ENCODE measurements around the gene ACAP3.

Gene ACAP3

DNA sequence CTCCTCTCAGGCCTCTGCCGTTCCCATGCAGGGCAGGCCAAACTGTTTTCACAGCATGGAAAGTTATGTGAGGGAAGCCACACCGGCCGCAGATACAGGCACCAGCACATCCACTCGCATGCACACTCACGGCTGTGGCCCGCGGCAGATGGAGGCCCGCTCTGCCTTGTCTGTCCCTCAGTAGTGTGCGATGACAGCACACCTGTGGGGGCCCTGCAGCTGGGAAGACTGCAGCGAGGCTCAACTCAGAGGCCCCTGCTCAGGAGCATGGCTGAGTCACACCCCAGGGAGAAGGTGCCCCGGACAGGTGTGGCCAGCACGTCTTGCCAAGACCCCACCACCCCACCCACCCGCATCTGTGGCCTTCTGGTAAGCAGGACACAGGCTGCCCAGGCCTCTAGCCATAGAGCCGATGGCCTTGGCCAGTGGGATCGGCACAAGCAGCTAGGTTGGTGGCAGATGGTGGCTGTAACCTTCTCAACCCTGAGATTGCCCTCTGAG, 32.7 kb downstream of the ACAP3 start:
- no peak for DNase-seq (ENCODE audit: low read depth, low spot score)
- Histone ChIP-seq H3K27ac (no peak overlapping the region), H3K36me3 (ENCODE audit: insufficient read depth, low read length) (peaks cover 13% of the 10 kb centered on the region), H3K9ac (ENCODE audit: insufficient read length) (no peak overlapping the region), H3K9me3 (ENCODE audit: low read depth, low read length) (no peaks in the 10 kb centered on the region), H3K4me3 (peak overlapping the region; percentile 92)
- TF ChIP-seq FOXP2 (optimal IDR thresholded peaks at IDR 0.05; ENCODE audit: control extremely low read depth, extremely low read length, insufficient read depth): no peak
- TF ChIP-seq EZH2 (IDR thresholded peaks at IDR 0.05): no peak
- TF ChIP-seq POLR2AphosphoS5 (IDR thresholded peaks at IDR 0.05; ENCODE audit: borderline replicate concordance, low read depth, low read length): no peak

DNA sequence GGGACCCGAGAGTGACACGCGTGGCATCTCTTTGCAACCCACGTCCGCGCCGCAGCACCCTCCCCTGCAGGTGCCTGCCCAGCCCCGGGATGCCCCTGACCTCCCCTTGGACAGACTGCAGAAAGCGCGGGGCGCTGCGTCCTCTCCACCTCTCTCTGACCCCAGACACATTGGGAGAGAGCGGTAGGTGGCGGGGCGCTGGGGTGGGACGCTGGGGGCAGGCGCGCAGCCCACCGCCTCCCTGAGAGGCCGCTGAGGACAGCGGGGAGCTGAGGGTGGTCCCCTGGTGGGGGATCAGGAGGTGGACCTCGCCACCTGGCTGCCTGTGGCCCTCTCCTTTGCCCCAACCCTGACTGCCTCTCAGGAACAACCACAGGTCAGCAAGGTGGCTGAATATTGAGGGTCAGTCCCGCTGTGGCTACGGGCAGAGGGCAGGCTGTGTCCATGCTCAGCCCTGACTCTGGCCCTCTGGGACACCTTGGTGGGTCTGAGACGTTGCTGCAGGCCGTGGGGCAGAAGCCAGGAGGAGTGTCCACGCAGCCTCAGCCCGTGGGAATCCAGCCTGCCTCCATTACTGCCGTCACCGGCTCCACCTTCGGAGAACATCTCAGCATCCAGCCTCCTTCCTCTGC, 33.3 kb downstream of the ACAP3 start:
- Histone ChIP-seq H3K9ac (ENCODE audit: insufficient read length) (peak overlapping the region; percentile 90), H3K4me3 (peak overlapping the region; percentile 92), H3K36me3 (ENCODE audit: insufficient read depth, low read length) (peaks cover 13% of the 10 kb centered on the region), H3K9me3 (ENCODE audit: low read depth, low read length) (no peaks in the 10 kb centered on the region), H3K27ac (peak overlapping the region; percentile 70; the same call in 1 of the 2 replicates)
- no peak for DNase-seq (ENCODE audit: low read depth, low spot score)
- TF ChIP-seq FOXP2 (optimal IDR thresholded peaks at IDR 0.05; ENCODE audit: control extremely low read depth, extremely low read length, insufficient read depth): no peak
- no peak for TF ChIP-seq POLR2AphosphoS5 (IDR thresholded peaks at IDR 0.05; ENCODE audit: borderline replicate concordance, low read depth, low read length)
- TF ChIP-seq EZH2 (IDR thresholded peaks at IDR 0.05): no peak

DNA sequence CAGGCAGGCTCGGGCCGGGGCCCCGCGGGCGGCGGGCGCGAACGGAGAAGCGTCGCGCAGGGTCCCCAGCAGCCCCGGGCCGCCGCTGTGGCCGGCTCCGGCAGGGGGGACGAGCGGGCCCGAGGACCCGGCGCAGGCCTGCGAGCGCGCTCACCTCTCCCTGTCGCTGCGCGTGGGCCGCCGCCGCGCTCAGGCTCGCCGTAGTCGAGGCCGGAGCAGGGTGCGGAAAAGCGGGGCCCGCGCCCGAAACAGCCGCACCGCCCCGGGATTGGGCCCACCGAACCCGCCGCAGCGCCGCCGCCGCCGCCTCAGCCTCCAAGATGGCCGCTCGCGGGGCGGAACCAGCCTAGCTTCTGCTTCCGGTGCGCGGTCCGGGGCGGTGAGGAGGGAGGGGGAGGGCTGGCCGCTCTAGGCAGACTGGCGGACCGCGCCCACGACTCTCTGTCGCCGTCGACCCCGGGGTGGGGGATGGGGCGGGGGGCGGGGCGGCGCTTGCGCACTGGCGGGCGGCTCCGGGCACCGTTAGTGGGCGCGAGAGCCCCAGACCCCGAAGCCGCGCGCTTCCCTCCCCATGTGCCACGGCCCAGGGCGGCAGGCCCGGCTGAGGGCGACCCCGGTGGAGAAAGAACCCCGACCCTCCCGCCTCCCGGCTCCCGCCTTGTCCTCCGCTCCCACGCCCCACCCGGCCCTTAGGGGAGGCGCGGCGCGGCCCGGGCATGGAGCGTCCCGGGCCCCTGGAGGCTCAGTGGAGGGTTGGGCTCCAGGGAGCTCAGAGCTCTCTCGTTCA, 34.0 kb downstream of the ACAP3 start, which contains the start of gene UBE2J2:
Gene UBE2J2 (minus strand): TSS at position 343 of the 787 bp plus-strand sequence. CDS start 5,862 bp downstream, outside the sequence.
- Histone ChIP-seq H3K9me3 (ENCODE audit: low read depth, low read length) (no peaks in the 10 kb centered on the region), H3K4me3 (peak within 1 kb of the TSS; percentile 92), H3K9ac (ENCODE audit: insufficient read length) (peak within 1 kb of the TSS; percentile 97), H3K36me3 (ENCODE audit: insufficient read depth, low read length) (peaks cover 13% of the 10 kb centered on the region), H3K27ac (peak within 1 kb of the TSS; percentile 70; the same call in 1 of the 2 replicates)
- DNase-seq (ENCODE audit: low read depth, low spot score): peak; percentile 39
- no peak for TF ChIP-seq EZH2 (IDR thresholded peaks at IDR 0.05)
- peak; percentile 91 for TF ChIP-seq POLR2AphosphoS5 (IDR thresholded peaks at IDR 0.05; ENCODE audit: borderline replicate concordance, low read depth, low read length)

DNA sequence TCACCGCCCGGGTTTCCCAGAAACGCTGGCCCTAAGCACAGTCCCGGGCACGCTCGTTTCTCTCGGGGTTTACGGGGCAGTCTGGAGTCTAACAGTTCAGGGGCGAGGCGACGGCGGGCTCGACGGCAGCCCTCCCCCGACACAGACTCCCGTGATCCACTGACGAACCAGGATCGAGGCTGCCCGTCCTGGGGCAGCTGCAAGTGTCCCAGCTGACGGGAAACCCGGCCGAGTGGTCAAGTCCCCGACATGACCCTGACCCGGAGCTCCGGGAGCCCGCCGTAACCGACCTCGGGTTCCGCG, 34.6 kb downstream of the ACAP3 start:
- TF ChIP-seq FOXP2 (optimal IDR thresholded peaks at IDR 0.05; ENCODE audit: control extremely low read depth, extremely low read length, insufficient read depth): no peak
- no peak for TF ChIP-seq EZH2 (IDR thresholded peaks at IDR 0.05)
- TF ChIP-seq POLR2AphosphoS5 (IDR thresholded peaks at IDR 0.05; ENCODE audit: borderline replicate concordance, low read depth, low read length): no peak
- peak overlapping the region; percentile 92 for H3K4me3 ChIP-seq
- peak overlapping the region; percentile 66; the same call in 1 of the 2 replicates for H3K27ac ChIP-seq
- no peaks in the 10 kb centered on the region for H3K9me3 ChIP-seq (ENCODE audit: low read depth, low read length)
- peak overlapping the region; percentile 97 for H3K9ac ChIP-seq (ENCODE audit: insufficient read length)
- DNase-seq (ENCODE audit: low read depth, low spot score): no peak
- peaks cover 13% of the 10 kb centered on the region for H3K36me3 ChIP-seq (ENCODE audit: insufficient read depth, low read length)

DNA sequence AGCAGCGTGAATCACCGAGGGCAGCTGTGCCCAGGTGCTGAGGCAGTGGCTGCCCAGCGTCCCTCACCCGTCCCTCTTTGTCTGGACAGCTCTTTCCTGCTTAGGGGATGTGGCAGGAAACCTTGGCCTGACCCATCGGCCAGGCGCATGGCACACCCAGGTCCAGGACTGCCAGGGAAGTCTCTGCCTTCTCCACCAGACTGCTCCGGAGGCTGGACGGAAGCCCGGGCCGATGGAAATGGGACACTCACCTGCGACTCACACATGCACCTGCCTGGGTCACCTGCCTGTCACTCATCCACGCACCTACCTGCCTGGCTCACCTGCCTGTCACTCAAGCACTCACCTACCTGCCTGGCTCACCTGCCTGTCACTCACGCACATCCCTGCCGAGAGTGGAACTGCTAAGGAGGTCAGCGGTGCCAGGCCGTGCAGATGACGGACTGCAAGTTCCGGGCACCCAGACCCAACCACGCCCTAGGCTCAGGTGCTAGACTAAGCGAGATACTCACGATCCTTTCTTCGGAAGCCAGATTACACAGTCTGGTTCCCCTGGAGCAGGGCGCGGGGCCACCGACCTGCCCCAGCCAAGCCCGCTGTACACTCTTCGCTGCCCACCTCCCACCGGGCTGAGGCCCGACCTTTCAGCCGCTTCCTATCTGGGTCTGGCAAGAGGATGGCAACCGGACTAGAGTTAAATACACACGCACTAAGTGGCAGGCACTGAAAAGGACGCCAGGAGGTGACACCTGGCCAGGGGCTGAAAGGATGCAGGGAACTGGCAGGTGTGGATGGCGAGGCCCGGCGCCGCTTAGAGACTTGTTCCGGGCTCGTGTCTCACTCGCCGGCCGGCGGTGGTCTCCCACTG, 35.2 kb downstream of the ACAP3 start:
- peak overlapping the region; percentile 97 for H3K9ac ChIP-seq (ENCODE audit: insufficient read length)
- no peaks in the 10 kb centered on the region for H3K9me3 ChIP-seq (ENCODE audit: low read depth, low read length)
- no peak for TF ChIP-seq EZH2 (IDR thresholded peaks at IDR 0.05)
- no peak for TF ChIP-seq POLR2AphosphoS5 (IDR thresholded peaks at IDR 0.05; ENCODE audit: borderline replicate concordance, low read depth, low read length)
- no peak for TF ChIP-seq FOXP2 (optimal IDR thresholded peaks at IDR 0.05; ENCODE audit: control extremely low read depth, extremely low read length, insufficient read depth)
- peak overlapping the region; percentile 92 for H3K4me3 ChIP-seq
- DNase-seq (ENCODE audit: low read depth, low spot score): no peak
- peaks cover 19% of the 10 kb centered on the region for H3K36me3 ChIP-seq (ENCODE audit: insufficient read depth, low read length)
- peak overlapping the region; percentile 66; the same call in 1 of the 2 replicates for H3K27ac ChIP-seq

DNA sequence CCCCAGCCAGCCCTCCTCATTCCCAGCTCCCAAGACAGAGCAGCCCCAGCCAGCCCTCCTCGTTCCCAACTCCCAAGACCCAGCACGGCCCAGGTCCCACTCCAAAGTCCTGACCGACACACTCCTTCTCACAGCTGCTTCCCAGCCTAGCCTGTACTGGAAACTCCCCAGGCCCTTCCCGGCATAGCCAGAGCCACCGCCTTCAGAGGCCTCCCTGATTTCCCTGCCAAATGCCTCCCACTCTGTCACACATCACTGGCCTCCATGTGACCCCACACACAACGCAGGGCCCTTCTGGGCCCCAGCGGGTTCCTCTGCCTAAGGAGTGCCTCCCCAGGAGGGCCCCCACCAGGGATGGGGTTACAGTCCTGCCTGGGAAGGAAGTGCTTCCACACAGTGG, 36.9 kb downstream of the ACAP3 start:
- Histone ChIP-seq H3K9me3 (ENCODE audit: low read depth, low read length) (no peaks in the 10 kb centered on the region), H3K36me3 (ENCODE audit: insufficient read depth, low read length) (peaks cover 27% of the 10 kb centered on the region), H3K9ac (ENCODE audit: insufficient read length) (peak overlapping the region; percentile 45), H3K27ac (0 out of 2 replicates have a peak overlapping the region, but pooled peaks have one; percentile 13), H3K4me3 (no peak overlapping the region)
- TF ChIP-seq EZH2 (IDR thresholded peaks at IDR 0.05) (no peak), POLR2AphosphoS5 (IDR thresholded peaks at IDR 0.05; ENCODE audit: borderline replicate concordance, low read depth, low read length) (no peak; the same call in 1 of the 2 replicates), FOXP2 (optimal IDR thresholded peaks at IDR 0.05; ENCODE audit: control extremely low read depth, extremely low read length, insufficient read depth) (no peak)
- no peak for DNase-seq (ENCODE audit: low read depth, low spot score)

DNA sequence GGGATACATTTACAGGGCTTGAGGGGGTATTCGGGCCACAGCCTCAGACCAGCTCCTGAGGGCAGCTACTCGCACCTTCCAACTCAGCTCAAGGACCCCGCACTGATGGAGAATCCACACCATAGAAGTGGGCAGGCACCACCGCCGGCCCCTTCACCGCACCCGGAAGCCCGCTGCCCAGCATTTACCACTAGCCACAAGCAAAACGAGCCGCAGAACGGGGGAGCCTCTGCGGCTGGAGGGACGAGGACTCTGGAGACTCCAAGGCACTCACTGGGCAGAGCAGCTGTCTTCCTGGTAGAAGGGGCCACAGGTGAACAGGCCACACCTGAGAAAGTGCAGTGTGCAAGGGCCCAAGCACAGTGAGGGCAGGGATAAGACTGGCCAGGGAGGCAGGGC, 39.4 kb downstream of the ACAP3 start:
- H3K27ac ChIP-seq: no peak overlapping the region
- no peak overlapping the region for H3K9ac ChIP-seq (ENCODE audit: insufficient read length)
- H3K4me3 ChIP-seq: no peak overlapping the region
- H3K36me3 ChIP-seq (ENCODE audit: insufficient read depth, low read length): peaks cover 47% of the 10 kb centered on the region
- DNase-seq (ENCODE audit: low read depth, low spot score): no peak
- H3K9me3 ChIP-seq (ENCODE audit: low read depth, low read length): no peaks in the 10 kb centered on the region
- no peak for TF ChIP-seq POLR2AphosphoS5 (IDR thresholded peaks at IDR 0.05; ENCODE audit: borderline replicate concordance, low read depth, low read length)
- TF ChIP-seq FOXP2 (optimal IDR thresholded peaks at IDR 0.05; ENCODE audit: control extremely low read depth, extremely low read length, insufficient read depth): no peak
- no peak for TF ChIP-seq EZH2 (IDR thresholded peaks at IDR 0.05)
